RCC 7860 (cell line): ENCODE data around the gene FAM227B.
"Not testable (repeated sequence)": the region's sequence is repeated elsewhere in the genome, so short reads cannot be mapped to it uniquely, and the experiment has no call there.

Experiments used
- DNase-seq: peaks from one replicate; pipeline ENCODE4 v3.0.0-alpha.2; 2015; ENCODE audit warnings: low spot score
- FAIRE-seq: peaks from 2 replicates; lab custom pipeline; 2012; peaks lifted over from hg19 to GRCh38; lab: Jason Lieb, UNC

The FAM227B gene

DNA sequence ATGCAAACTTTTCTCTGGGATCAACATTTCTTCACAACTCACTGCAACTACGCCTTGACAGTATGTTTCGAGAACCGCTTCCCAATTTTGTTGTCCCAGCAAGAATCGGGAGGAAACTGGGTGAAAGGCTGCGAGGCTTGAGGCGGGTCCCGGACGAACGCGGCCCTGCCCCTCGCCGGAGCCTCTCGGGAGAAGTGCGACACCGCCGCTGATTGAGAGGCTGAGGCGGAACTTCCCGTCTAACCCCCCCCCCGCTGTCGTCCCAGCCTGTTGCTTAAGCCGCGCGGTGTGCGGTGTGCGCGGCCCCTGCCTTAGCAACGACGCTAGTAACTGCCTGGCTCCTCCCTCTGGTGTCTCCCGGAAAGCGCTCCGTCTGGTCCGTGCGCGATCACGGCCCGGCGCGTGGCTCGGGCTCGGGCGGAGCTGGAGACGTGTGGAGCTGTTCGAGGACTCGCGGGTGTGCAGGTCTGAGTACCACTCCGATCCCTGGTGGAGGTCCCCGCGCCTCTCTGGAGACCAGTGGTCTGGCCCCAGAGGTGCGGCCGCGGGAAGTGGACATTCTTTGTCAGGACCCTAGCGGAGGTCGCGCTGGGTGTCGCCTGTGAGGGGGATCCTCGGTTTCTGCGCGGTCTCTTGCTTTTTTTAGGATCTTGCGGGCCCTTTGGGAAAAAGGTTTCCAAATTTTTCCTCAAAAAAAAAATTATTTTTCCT, at the start of gene FAM227B, which contains the start of gene DTWD1:
Gene FAM227B, minus strand, starts transcription at position 161 of the 711 bp plus-strand sequence. CDS start 5,647 bp downstream, outside the sequence.
Gene DTWD1, plus strand, starts transcription at position 391 of the 711 bp plus-strand sequence. CDS start 4,120 bp downstream, outside the sequence.
- DNase-seq (peak; percentile 94), FAIRE-seq (peak; percentile 77)

DNA sequence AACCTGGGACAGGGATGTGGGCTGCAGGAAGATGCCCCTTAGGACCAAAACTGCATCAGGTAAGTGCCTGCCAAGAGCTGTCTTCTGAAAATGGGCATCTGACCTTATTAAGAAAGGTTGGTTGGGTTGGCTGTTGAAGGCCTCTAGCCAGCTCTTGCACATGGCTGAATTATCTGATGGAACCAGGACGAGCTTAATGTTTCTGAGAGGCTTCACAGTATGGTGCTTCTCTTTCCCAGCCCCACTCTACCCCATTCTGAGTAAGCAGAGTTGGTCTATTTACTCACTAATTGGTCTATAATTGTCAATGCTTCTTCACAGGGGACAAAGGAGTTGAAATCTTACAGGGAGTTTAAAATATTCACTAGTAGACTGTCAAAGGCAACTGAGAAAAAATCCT, 48.7 kb upstream of the FAM227B start:
- DNase-seq, result no peak
- FAIRE-seq, result no peak

- not testable (repeated sequence) for FAIRE-seq
Measured at GRCh38 chr15:49666486-49666885, 45.9 kb upstream of the FAM227B start.

GRCh38 chr15:49664716-49665115, 44.1 kb upstream of the FAM227B start:
- DNase-seq (no peak), FAIRE-seq (no peak)

More at GRCh38 chr15:49666486-49666885, 45.9 kb upstream of the FAM227B start:
- DNase-seq, result not testable (repeated sequence)

DNA sequence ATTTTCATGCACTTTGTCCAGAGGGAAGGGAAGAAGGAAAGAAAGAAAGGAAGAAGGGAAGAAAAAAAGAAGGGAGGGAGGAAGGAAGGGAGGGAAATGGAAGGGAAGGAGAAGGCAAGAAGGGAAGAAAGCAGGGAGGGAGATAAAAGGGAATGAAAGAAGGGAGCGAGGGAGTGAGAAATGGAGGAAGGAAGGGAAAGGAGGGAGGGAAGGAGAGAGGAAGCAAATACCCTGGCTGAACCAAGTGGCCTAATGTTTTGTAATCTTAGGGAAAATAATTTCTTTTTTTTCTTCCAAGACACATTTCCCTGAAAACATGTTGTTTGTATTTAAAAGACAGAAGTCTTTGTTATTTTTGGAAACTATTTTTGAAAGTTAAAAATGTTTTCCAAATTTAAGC, 36.1 kb upstream of the FAM227B start:
- DNase-seq (no peak), FAIRE-seq (no peak)

DNA sequence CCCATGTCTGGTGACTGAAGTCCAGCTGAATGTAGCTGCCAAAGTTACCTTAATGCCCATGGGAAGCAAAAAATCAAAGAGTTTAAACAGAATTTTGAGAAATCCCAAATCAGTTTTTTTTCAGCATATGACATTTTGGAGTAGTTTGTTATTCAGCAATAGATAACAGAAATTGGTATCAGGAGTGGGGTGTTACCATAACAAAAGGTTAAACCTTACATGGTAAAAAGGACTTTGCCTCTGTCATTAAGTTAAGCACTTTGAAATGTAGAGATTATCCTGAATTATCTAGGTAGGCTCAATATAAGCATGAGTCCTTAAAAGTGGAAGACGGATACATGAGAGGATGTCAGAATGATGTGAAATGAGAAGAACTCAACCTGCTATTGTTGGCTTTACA, 32.3 kb upstream of the FAM227B start:
- FAIRE-seq (no peak), DNase-seq (no peak)

GRCh38 chr15:49650676-49651075, 30.1 kb upstream of the FAM227B start:
- FAIRE-seq (no peak), DNase-seq (no peak)

- FAIRE-seq (no peak), DNase-seq (no peak)
Measured at GRCh38 chr15:49649987-49650386, 29.4 kb upstream of the FAM227B start.

GRCh38 chr15:49646891-49647290, 26.3 kb upstream of the FAM227B start:
- no peak for DNase-seq

DNA sequence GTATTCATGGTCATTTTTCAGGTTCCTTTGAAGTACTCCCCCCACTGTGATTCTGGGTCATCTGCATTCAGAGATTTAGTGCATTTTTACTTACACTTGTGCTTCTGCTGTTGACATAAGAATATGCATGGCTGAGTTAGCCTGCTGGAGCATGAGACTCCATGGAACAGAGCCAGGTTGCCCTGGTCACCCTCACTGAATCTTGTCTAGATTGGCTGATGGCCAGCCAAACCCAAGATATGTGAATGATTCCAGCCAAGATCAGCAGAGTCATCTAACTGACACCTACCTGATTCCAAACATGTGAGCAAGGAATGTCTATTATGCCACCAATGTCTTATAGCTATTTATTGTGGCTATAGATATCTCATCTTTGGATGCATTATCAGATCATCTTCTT, 25.3 kb upstream of the FAM227B start:
- FAIRE-seq (peak; percentile 93), DNase-seq (peak; percentile 93)

More at GRCh38 chr15:49646891-49647290, 26.3 kb upstream of the FAM227B start:
- FAIRE-seq, result no peak

DNA sequence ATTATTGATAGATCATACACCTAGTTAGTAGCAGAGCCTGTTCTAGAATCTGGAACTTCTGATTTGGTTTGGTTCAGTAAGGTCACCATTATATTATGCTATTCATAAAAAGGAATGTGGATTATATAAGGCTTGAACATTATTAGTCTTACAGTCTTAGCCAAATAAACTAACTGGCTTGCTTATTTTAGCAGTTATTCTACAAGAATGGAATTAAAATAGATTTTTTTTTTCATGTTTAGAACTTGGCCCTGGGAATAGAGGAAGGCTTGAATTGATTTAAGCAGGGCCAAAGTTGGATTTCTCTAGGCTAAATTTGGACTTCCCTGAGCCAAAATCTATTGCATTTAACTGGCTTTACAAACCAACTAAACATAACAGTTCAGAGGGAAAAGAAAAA, 24.7 kb upstream of the FAM227B start:
- DNase-seq (no peak), FAIRE-seq (no peak)

DNA sequence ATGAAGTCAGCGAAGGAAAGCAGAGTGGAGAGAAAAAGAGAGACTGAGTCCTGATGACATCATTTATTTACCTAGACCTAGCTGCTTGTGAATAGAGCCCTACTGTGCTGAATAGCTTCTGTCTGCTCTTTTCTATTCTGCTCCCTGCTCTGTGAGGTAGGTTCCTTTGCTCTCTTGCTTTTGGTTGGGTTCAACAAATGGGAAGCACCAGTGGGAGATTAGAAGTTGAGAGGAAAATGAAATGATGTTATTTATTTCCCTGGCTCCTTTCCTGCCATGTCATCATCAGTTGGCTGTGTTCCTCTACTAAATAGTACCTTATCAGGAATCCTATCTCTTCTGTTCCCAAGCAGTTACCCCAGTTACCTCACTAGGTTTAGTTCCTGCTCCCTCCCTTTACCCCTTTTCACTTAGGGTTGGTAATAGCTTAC, 23.8 kb upstream of the FAM227B start:
- DNase-seq, result no peak
- no peak for FAIRE-seq

DNA sequence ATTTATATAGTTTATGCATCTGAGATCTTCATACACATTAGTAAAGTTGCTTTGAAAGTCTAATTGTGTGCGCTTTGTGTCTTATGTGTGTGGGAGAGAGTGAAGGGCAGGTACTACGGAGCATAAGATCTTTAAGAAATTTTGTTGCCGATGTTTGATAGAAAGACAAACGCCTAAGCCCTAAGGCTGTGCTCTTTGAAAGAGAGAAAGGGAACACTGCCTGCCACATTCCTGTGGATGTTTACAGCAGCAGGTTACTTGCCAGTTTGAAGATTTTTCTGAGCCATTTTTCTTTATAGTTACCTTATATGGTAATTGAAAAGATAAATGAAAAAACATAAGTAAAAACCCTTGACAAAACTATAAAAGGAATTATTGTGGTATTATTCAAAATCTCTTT, 17.2 kb upstream of the FAM227B start:
- DNase-seq (no peak), FAIRE-seq (no peak)

GRCh38 chr15:49628379-49628778, 7.8 kb upstream of the FAM227B start:
- FAIRE-seq, result no peak
- no peak for DNase-seq

GRCh38 chr15:49627407-49627877, 6.8 kb upstream of the FAM227B start:
- DNase-seq, result peak; percentile 82
- peak; percentile 88 for FAIRE-seq

GRCh38 chr15:49625460-49626036, 4.9 kb upstream of the FAM227B start:
- FAIRE-seq (no peak), DNase-seq (no peak)

DNA sequence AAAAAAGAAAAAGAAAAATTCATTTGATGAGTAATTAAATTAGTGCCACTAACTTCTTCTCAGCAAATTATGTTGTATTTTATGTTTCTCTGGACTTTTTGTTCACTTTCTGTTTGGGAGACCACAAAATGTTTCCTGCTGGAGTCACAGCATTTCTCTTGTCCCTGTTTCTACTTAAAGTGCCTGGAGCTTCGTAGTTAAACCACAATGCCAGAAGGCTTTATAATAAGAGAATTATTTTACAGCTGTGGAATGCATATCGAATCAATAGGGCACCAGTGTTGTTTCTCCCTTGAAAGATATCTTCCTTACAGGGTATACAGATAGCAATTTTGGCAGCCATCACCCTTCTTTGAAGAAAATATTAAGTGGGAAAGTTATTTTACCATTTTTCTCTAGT, 3.4 kb upstream of the FAM227B start:
- DNase-seq (no peak), FAIRE-seq (no peak)

DNA sequence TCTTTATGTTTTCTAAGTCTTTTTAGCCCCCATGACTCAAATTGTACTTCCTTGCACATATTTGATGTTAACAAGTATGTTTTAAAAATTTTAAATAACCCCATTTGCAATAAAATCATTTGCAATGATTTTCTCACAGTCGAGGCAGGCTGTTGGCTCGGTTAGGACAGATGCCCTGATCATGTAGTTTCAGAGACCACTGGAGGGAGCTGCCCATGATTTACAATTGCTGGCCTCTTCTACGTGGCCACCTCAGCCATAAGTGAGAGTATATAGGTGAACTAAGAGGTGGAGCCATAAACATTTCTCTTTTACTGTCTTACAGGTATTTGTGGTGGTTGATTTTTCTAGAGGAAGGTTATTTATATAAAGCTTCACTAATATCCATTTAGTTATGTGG, 1.9 kb upstream of the FAM227B start:
- FAIRE-seq, result no peak
- DNase-seq, result no peak

DNA sequence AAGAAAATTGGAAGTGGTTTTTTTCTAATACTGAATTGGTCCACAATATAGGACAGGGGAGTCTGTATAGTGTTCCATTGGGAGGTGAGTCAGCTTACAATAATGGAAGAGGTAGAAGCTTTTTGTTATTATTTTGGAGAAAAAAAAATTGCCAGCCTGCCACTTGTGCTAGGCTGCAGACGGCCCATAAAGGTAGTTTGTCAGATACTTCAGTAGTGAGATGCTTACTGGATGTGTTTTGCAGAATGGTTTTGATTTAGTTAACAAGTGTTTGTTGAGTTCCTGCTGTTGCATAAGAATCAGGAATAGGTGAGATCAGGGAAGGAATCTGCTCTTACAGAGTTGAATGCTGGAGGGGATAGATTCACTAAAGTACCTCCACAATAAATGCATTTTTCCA, 1.3 kb upstream of the FAM227B start:
- FAIRE-seq, result no peak
- DNase-seq, result no peak

DNA sequence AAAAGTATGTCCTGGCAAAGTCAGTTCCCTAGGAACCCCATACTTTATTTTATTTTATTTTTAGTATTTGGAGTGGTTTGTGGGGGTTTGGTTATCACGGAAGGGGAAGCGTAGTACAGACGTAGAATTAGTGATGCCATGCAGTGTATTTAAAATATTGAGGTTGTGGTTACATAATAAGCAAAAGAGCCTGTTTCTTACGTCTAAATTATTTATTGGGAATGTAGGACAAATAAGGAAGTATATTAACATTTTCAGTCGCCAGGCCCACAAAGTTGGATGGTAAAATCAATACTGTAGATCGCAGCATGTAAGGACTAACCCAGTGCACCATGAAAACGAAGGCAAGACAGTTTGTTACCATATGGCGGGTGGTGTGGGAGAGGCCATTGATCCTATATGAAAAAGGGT, 788 bp upstream of the FAM227B start:
- FAIRE-seq, result no peak
- DNase-seq, result no peak

DNA sequence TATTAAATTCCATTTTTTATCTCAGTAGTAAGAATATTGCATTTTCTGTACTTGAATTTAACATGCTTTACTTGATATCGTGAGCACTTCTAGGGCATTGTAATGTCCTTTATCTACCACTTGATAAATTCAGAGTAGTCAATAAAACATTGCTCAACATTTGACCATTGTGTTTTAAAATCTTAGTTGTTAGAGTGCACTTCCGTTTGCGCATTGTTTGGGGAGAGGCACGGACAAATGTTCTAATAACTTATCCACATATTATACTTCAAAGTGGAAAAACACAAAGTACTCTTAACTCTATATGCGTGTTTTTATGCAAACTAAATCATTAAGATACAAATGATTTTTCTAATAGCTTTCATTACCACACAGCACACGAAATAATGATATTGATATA, 419 bp downstream of the FAM227B start:
- DNase-seq, result no peak
- FAIRE-seq, result no peak

DNA sequence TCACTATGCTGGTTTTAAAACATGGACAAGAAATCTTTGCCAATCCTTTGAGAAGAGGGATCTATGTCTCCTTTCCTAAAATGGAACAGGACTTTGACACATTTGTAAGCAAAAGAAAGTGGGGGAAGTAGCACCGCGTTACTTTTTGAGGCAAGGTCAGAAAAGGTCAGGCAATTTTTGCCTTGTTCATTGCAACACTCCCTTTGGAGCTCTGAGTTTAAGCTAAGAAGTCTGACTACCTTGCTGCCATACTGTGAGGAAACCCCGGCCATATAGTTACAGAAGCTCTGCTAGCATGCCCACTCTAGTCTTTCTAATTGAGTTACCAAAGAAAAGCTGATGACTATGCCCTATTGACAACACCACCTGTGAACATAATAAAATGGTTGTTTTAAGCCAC, 1.4 kb downstream of the FAM227B start:
- DNase-seq, result no peak
- no peak for FAIRE-seq
